Forelimb muscle (tissue), 1 donor: ENCODE measurements around the gene NEO1. TPM values are rescaled to one million over a fixed set of nuclear protein-coding genes. Genes with fewer than 3 reads are reported as not detected.

Experiments used
- DNase-seq: peaks from one replicate; pipeline ENCODE4 v3.0.0-alpha.2; 2013; ENCODE audit warnings: low read depth
- polyA plus RNA-seq: library from polyadenylated mRNA; unstranded; fragments of 120-200 nt; gene quantifications from one replicate; pipeline ENCODE4 v1.2.1, GENCODE V29; 2013; ENCODE audit not compliant: insufficient read length

Gene NEO1, protein sequence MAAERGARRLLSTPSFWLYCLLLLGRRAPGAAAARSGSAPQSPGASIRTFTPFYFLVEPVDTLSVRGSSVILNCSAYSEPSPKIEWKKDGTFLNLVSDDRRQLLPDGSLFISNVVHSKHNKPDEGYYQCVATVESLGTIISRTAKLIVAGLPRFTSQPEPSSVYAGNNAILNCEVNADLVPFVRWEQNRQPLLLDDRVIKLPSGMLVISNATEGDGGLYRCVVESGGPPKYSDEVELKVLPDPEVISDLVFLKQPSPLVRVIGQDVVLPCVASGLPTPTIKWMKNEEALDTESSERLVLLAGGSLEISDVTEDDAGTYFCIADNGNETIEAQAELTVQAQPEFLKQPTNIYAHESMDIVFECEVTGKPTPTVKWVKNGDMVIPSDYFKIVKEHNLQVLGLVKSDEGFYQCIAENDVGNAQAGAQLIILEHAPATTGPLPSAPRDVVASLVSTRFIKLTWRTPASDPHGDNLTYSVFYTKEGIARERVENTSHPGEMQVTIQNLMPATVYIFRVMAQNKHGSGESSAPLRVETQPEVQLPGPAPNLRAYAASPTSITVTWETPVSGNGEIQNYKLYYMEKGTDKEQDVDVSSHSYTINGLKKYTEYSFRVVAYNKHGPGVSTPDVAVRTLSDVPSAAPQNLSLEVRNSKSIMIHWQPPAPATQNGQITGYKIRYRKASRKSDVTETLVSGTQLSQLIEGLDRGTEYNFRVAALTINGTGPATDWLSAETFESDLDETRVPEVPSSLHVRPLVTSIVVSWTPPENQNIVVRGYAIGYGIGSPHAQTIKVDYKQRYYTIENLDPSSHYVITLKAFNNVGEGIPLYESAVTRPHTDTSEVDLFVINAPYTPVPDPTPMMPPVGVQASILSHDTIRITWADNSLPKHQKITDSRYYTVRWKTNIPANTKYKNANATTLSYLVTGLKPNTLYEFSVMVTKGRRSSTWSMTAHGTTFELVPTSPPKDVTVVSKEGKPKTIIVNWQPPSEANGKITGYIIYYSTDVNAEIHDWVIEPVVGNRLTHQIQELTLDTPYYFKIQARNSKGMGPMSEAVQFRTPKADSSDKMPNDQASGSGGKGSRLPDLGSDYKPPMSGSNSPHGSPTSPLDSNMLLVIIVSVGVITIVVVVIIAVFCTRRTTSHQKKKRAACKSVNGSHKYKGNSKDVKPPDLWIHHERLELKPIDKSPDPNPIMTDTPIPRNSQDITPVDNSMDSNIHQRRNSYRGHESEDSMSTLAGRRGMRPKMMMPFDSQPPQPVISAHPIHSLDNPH (N-terminal part only)
- 44.9 TPM for polyA plus RNA-seq

DNA sequence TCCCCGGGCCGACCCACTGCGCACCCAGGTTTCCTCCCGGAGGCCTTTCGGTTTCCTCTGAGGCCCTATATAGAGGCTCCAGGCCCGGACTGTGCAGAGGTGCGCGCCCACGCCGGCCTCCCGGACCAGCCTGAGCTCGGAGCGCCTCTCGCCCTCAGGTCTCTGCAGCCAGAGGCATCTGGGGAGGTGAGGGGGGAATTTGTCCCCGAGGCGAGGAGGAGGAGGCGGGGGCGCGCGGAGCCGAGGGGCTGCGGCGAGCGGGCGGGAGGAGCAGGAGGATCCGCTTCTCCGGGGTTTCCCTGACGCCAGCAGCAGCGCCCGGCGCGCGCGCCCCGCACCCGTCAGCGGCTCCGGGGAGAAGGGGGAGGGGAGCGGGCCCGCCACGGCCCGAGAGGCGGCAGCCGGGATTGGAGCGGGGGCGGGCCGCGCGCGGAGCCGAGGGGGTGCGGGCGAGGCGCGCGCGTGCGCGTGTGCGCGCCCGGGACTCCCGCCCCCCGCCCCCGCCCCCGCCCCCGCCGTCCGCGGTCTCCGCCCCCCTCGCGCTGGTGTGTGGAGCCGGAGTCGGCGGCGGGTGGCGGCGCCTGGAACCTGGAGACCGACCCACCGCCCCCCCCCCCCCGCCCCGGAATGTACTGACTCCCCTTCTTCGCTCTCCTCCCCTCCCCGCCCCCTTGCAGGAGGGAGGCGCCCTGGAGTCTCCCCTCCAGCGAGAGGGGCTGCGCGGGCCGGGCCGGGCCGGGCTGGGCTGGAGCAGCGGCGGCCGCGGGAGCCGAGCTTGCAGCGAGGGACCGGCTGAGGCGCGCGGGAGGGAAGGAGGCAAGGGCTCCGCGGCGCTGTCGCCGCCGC lies at the start of gene NEO1:
TSS of gene NEO1 (plus strand) at position 657 of the 846 bp plus-strand sequence. CDS start 213 bp downstream, outside the sequence.
- peak; percentile 57 for DNase-seq

DNA sequence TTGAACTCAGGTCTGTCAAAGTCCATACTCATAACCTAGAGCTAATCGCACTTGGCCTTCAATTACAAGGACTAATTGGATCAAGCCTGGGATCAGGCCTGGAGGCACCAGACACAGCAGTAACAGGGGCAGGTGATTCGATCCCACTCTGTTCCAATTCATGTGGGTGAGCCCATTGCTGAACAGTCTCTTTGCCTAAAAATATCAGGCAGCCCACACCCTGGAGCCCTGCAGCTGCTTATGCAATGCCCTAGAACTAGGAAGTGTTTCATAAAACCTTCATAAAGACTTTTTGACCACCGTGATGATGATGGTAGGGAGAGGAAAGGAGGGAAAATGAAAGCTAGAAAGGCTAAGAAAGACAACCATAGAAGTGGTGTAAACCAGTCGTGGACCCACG lies 47.8 kb upstream of the NEO1 start:
- DNase-seq: no peak

DNA sequence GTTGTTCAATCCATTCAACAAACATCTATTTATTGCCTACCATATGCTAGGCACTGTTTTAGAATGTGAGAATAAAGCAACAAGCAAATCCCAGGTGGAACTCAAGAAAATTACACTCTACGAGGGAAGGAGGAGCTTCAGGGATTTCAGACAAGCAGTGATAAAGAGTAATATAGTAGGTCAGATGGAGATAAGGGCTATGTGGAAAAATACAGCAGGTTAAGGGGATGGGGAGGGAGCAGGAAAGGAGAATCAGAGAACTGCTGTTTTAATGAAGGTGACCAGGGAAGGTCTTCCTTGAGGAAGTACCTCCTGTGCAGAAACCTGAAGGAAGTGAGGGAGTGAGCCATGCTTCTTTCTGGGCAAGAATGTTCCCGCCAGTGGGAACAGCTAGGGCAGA lies 47.2 kb upstream of the NEO1 start:
- no peak for DNase-seq

- no peak for DNase-seq
Measured at GRCh38 chr15:73005446-73005845, 46.8 kb upstream of the NEO1 start.

DNA sequence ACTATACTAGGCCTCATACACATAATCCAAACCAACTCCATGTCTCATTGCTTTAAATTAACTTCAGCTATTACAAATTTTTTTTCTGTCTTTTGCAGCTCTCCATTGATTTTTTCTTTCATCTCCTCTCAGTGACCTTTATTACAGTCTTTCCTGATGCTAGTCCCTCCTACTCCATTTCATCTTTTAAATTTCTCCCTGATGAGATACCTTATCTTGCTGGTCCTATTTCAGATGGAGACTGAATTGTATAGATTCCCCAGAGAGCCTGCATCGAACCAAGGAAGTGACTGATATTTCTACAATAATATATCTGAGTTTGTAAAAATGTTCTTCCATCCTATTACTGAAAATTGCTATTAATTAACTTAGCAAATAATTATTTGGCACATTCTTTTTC lies 45.7 kb upstream of the NEO1 start:
- no peak for DNase-seq

GRCh38 chr15:73009066-73010056 lies 42.9 kb upstream of the NEO1 start:
- peak; percentile 51 for DNase-seq

- no peak for DNase-seq
Measured at GRCh38 chr15:73010154-73011152, 41.8 kb upstream of the NEO1 start.

- DNase-seq: no peak
Measured at GRCh38 chr15:73014904-73015303, 37.4 kb upstream of the NEO1 start.

- no peak for DNase-seq
Measured at GRCh38 chr15:73015493-73015892, 36.8 kb upstream of the NEO1 start.

DNA sequence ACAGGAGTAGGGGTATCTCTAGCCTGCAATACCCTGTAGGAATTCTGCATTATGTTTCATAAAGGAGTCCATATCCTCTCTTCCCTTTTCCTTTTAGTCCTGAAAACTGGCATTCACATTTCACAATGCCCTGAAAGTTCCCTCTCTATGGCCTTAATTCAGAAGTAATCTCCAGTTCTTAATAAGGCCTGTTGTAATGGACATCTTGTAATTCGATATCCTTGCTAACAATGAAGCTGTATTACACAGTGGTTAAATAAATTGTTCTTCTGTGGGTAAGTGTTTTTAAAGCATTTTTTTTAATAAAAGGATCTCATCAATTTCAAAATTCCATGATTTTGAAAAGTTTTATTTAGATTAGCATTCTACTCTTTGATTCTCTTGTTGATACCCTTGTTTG lies 34.3 kb upstream of the NEO1 start:
- DNase-seq: no peak

DNA sequence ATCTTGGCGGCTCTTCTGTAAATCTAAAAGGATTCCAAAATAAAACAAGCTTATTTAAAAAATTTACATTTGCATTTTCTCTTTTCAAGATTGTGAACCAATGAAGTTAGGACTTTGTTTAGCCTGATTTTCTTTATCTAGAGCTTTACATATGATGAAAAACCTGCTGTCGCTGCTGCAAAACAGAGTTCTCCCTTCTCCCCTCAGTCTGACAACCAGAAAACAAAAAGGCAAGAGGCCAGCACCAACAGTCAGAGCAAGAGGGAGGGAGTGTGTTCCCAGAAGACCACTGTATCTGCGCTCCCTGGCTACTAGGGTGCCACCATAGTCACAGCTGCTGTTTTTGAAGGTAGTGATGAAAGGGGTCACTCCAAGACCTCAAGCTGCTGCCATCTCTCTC lies 33.1 kb upstream of the NEO1 start:
- DNase-seq: no peak

GRCh38 chr15:73019601-73020146 lies 32.6 kb upstream of the NEO1 start:
- DNase-seq: no peak

- no peak for DNase-seq
Measured at GRCh38 chr15:73021139-73021621, 31.1 kb upstream of the NEO1 start.

DNA sequence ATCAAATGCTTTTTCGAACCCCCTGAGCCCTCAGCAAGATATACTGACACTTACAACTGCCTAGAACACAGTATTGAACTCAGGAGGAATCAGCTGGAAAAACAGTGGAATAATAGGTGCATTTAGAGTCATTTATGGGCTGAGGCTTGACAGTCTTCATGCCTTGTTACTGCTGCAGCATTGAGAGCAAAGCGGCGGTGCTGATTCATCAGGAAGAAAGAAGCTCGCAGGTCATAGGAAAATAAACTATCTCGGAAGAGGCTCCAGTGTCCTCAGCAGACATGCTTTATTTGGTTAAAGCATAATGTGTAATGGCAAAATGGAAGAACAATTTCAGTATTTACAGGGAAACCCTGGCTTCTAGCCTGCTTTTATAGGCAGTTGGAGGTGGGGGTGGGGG lies 30.1 kb upstream of the NEO1 start:
- no peak for DNase-seq

- no peak for DNase-seq
Measured at GRCh38 chr15:73023071-73023470, 29.2 kb upstream of the NEO1 start.

- no peak for DNase-seq
Measured at GRCh38 chr15:73024168-73024567, 28.1 kb upstream of the NEO1 start.

GRCh38 chr15:73026511-73027054 lies 25.7 kb upstream of the NEO1 start:
- no peak for DNase-seq

DNA sequence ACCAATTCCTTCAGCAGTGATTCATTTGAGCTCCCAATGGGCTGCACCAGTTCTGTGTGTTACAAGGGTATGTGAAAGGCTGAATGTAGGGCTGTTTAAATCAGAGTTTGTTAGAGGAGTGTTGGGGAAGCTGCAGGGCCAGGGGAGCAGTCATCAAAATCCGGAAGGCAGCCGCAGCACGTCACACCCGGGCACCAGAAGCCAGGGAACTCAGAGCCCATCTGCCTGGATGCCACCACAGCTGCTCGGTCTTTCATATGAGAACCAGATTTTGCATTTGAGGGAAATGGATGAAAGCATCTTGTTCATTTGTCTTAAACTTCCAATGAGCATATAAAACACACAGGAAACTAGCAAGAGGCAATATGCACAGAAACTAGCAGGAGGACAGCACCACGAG lies 24.2 kb upstream of the NEO1 start:
- DNase-seq: no peak
